DMS153 treated with DMSO at 0.1 percent for 48 hours (cell line): ENCODE data around the gene CD276.

Experiments
- DNase-seq: peaks from one replicate; lab custom pipeline; 2025; ENCODE audit not compliant: unreplicated experiment; lab: John Stamatoyannopoulos, UW

Gene CD276

GRCh38 chr15:73746883-73747282 lies 62.7 kb downstream of the CD276 start:
- no peak for DNase-seq

GRCh38 chr15:73747847-73748590 lies 63.8 kb downstream of the CD276 start:
- DNase-seq, result no peak

GRCh38 chr15:73748730-73749129 lies 64.5 kb downstream of the CD276 start:
- DNase-seq, result no peak

GRCh38 chr15:73749533-73749932 lies 65.3 kb downstream of the CD276 start:
- DNase-seq, result no peak

GRCh38 chr15:73749971-73750370 lies 65.8 kb downstream of the CD276 start:
- DNase-seq, result no peak

- no peak for DNase-seq
Measured at GRCh38 chr15:73750438-73750837, 66.3 kb downstream of the CD276 start.

- no peak for DNase-seq
Measured at GRCh38 chr15:73750951-73751350, 66.8 kb downstream of the CD276 start.

GRCh38 chr15:73751511-73751898 lies 67.3 kb downstream of the CD276 start:
- no peak for DNase-seq

- no peak for DNase-seq
Measured at GRCh38 chr15:73751899-73752805, 68.0 kb downstream of the CD276 start.

GRCh38 chr15:73752806-73753193 lies 68.6 kb downstream of the CD276 start:
- no peak for DNase-seq

GRCh38 chr15:73753250-73754130 lies 69.3 kb downstream of the CD276 start, which contains the start of gene INSYN1:
Gene INSYN1 (minus strand): TSS chr15:73753351. CDS start chr15:73751130, 2,221 bp downstream.
- no peak for DNase-seq

- no peak for DNase-seq
Measured at GRCh38 chr15:73754461-73754860, 70.3 kb downstream of the CD276 start.

GRCh38 chr15:73755481-73755880 lies 71.3 kb downstream of the CD276 start:
- no peak for DNase-seq

GRCh38 chr15:73755946-73756345 lies 71.8 kb downstream of the CD276 start:
- DNase-seq, result no peak

- no peak for DNase-seq
Measured at GRCh38 chr15:73756390-73756789, 72.2 kb downstream of the CD276 start.

- no peak for DNase-seq
Measured at GRCh38 chr15:73756947-73757513, 72.8 kb downstream of the CD276 start.

- no peak for DNase-seq
Measured at GRCh38 chr15:73757571-73757970, 73.4 kb downstream of the CD276 start.

- no peak for DNase-seq
Measured at GRCh38 chr15:73758461-73758860, 74.3 kb downstream of the CD276 start.

GRCh38 chr15:73760330-73761329 lies 76.4 kb downstream of the CD276 start:
- no peak for DNase-seq

- no peak for DNase-seq
Measured at GRCh38 chr15:73763931-73764330, 79.7 kb downstream of the CD276 start.
